GM12892 (cell line): ENCODE measurements around the gene MYO5A.

Experiments
- POLR2A ChIP-seq: IDR thresholded peaks from 2 replicates; pipeline ENCODE4 v1.6.1; 2011; ENCODE audit warnings: low read depth, low read length, control low read depth
- POLR2AphosphoS5 ChIP-seq: IDR thresholded peaks from 2 replicates; pipeline ENCODE4 v1.6.1; 2011; ENCODE audit warnings: low read depth, low read length, control low read depth
- TAF1 ChIP-seq: IDR thresholded peaks from 2 replicates; pipeline ENCODE4 v1.6.1; 2011; ENCODE audit warnings: low read depth, mild to moderate bottlenecking, control low read depth, low read length, borderline replicate concordance

- TF ChIP-seq TAF1, result no peak
- no peak for TF ChIP-seq POLR2A
- TF ChIP-seq POLR2AphosphoS5, result no peak
These were observed 100.9 kb downstream of the MYO5A start for GRCh38 chr15:52427804-52428203.
